C4-2B (cell line): ENCODE results near the gene FGF22.

Source experiments
- CTCF ChIP-seq: fragments of 450-650 bp; conservative IDR thresholded peaks from 2 replicates; pipeline ENCODE4 v1.5.1; 2017; ENCODE audit warnings: mild to moderate bottlenecking
- ZFX ChIP-seq: fragments of 450-650 bp; IDR thresholded peaks from 2 replicates; pipeline ENCODE4 v1.6.1; 2017

GRCh38 chr19:642767-643727 lies 3.4 kb downstream of the FGF22 start:
- TF ChIP-seq CTCF (no peak), ZFX (no peak)
